Activated T-cell treated with anti-CD3 and anti-CD28 coated beads, Interleukin-2, amount 50 U/mL, for 1 hour (primary cell): ENCODE measurements around the gene MEF2B.
"Not testable (repeated sequence)": the region's sequence is repeated elsewhere in the genome, so short reads cannot be mapped to it uniquely, and the experiment has no call there.

Experiments used
- DNase-seq: peaks from one replicate; pipeline ENCODE4 v3.0.0-alpha.2; 2020

MEF2B gene

GRCh38 chr19:19121371-19121770, 48.7 kb downstream of the MEF2B start:
- no peak for DNase-seq

GRCh38 chr19:19120308-19121231, 49.5 kb downstream of the MEF2B start:
- no peak for DNase-seq

GRCh38 chr19:19119325-19120237, 50.5 kb downstream of the MEF2B start:
- no peak for DNase-seq

- peak; percentile 50 for DNase-seq
Observed at GRCh38 chr19:19115954-19116353, 54.1 kb downstream of the MEF2B start.

- no peak for DNase-seq
Observed at GRCh38 chr19:19113040-19113626, 56.9 kb downstream of the MEF2B start.

GRCh38 chr19:19111967-19112580, 58.0 kb downstream of the MEF2B start:
- DNase-seq: no peak

GRCh38 chr19:19111136-19111835, 58.8 kb downstream of the MEF2B start:
- DNase-seq: no peak

- peak; percentile 24 for DNase-seq
Observed at GRCh38 chr19:19110410-19111135, 59.5 kb downstream of the MEF2B start.

GRCh38 chr19:19109601-19110000, 60.5 kb downstream of the MEF2B start:
- no peak for DNase-seq

GRCh38 chr19:19107654-19108053, 62.4 kb downstream of the MEF2B start:
- DNase-seq: no peak

- not testable (repeated sequence) for DNase-seq
Observed at GRCh38 chr19:19106938-19107337, 63.1 kb downstream of the MEF2B start.

- DNase-seq: no peak
Observed at GRCh38 chr19:19106056-19106551, 64.0 kb downstream of the MEF2B start.

- no peak for DNase-seq
Observed at GRCh38 chr19:19105365-19106055, 64.6 kb downstream of the MEF2B start.

GRCh38 chr19:19103167-19103566, 66.9 kb downstream of the MEF2B start:
- no peak for DNase-seq

- not testable (repeated sequence) for DNase-seq
Observed at GRCh38 chr19:19102566-19102965, 67.5 kb downstream of the MEF2B start.

- no peak for DNase-seq
Observed at GRCh38 chr19:19101540-19101939, 68.5 kb downstream of the MEF2B start.

- no peak for DNase-seq
Observed at GRCh38 chr19:19098703-19099632, 71.1 kb downstream of the MEF2B start.

GRCh38 chr19:19098084-19098702, 71.9 kb downstream of the MEF2B start:
- DNase-seq: no peak
